ENCODE data around the gene MRGPRX2. TPM values are rescaled to one million over a fixed set of nuclear protein-coding genes. Genes with fewer than 3 reads are reported as not detected.

The MRGPRX2 gene
- total RNA-seq, 4 donors from 2014 or later: not detected

- in situ Hi-C loops (cut with MboI; ENCODE audit: low pct_ligation_motif_present in 1 of 4, low pct_unique_long_range_greater_than_20kb in 1 of 4, low sequenced_read_pairs in 3 of 4): loop anchor here (10.0 to 25.0 kb wide), 4 partner anchors 191 to 689 kb away; no protein-coding TSS in a partner anchor
- H3K36me3 ChIP-seq: no peaks in the 10 kb centered on the region
- intact Hi-C loops (cut with DNase I; ENCODE audit: low total_unique reads): no loop called here
- peaks cover 3 to 28% (median 21%) of the 10 kb centered on the region in 4 donors for H3K4me1 ChIP-seq
- H3K9me3 ChIP-seq: no peaks in the 10 kb centered on the region
- no peak for DNase-seq
- 51 to 59% methylated on average over 6 to 10 of the region's 10 CpGs for WGBS, 2 donors (ENCODE audit: low coverage in 1 of 2)
- H3K4me3 ChIP-seq: no peak overlapping the region
- H3K27me3 ChIP-seq: peaks cover 4% of the 10 kb centered on the region
- TF ChIP-seq EP300 (IDR thresholded peaks at IDR 0.05; ENCODE audit: low read depth) (no peak), CTCF (IDR thresholded peaks at IDR 0.05) (no peak), POLR2A (IDR thresholded peaks at IDR 0.05) (no peak), POLR2AphosphoS5 (IDR thresholded peaks at IDR 0.05) (no peak)
- H3K27ac ChIP-seq: peak overlapping the region; percentile 56 to 83 (median 68)
Observed at GRCh38 chr11:19073454-19074415, 13.2 kb upstream of the MRGPRX2 start.

- Histone ChIP-seq H3K4me1 (peaks cover 3 to 28% (median 21%) of the 10 kb centered on the region in 4 donors), H3K27me3 (peaks cover 4% of the 10 kb centered on the region), H3K4me3 (no peak overlapping the region), H3K27ac (peak overlapping the region; percentile 56 to 83 (median 68)), H3K36me3 (no peaks in the 10 kb centered on the region), H3K9me3 (no peaks in the 10 kb centered on the region)
- TF ChIP-seq EP300 (IDR thresholded peaks at IDR 0.05; ENCODE audit: low read depth) (no peak), CTCF (IDR thresholded peaks at IDR 0.05) (no peak), POLR2A (IDR thresholded peaks at IDR 0.05) (peak; percentile 31), POLR2AphosphoS5 (IDR thresholded peaks at IDR 0.05) (peak; percentile 68 to 70 (median 69))
- in situ Hi-C loops (cut with MboI; ENCODE audit: low pct_ligation_motif_present in 1 of 4, low pct_unique_long_range_greater_than_20kb in 1 of 4, low sequenced_read_pairs in 3 of 4): loop anchor here (10.0 to 25.0 kb wide), 4 partner anchors 192 to 690 kb away; no protein-coding TSS in a partner anchor
- intact Hi-C loops (cut with DNase I; ENCODE audit: low total_unique reads): no loop called here
- WGBS, 2 donors (ENCODE audit: low coverage in 1 of 2): 40 to 66% methylated on average over 1 to 5 of the region's 5 CpGs
- DNase-seq: peak; percentile 86
Observed at GRCh38 chr11:19072464-19072863, 11.9 kb upstream of the MRGPRX2 start.

GRCh38 chr11:19071255-19071654 lies 10.7 kb upstream of the MRGPRX2 start:
- intact Hi-C loops (cut with DNase I; ENCODE audit: low total_unique reads): no loop called here
- Histone ChIP-seq H3K36me3 (no peaks in the 10 kb centered on the region), H3K9me3 (no peaks in the 10 kb centered on the region), H3K4me1 (peaks cover 0 to 24% (median 20%) of the 10 kb centered on the region in 4 donors), H3K27me3 (peaks cover 13% of the 10 kb centered on the region), H3K4me3 (no peak overlapping the region), H3K27ac (peak overlapping the region in 1 of 4 donors; percentile 83)
- in situ Hi-C loops (cut with MboI; ENCODE audit: low pct_ligation_motif_present in 1 of 4, low pct_unique_long_range_greater_than_20kb in 1 of 4, low sequenced_read_pairs in 3 of 4): loop anchor here (10.0 to 25.0 kb wide), 4 partner anchors 194 to 691 kb away; no protein-coding TSS in a partner anchor
- peak; percentile 75 for DNase-seq
- peak; percentile 84 to 99 (median 89) for TF ChIP-seq CTCF (IDR thresholded peaks at IDR 0.05)
- TF ChIP-seq POLR2A (IDR thresholded peaks at IDR 0.05): no peak
- 4 to 5% methylated on average over 9 to 11 of the region's 11 CpGs for WGBS, 2 donors (ENCODE audit: low coverage in 1 of 2)

GRCh38 chr11:19059833-19060232 lies 684 bp downstream of the MRGPRX2 start:
- DNase-seq: no peak
- Histone ChIP-seq H3K4me1 (no peaks in the 10 kb centered on the region), H3K9me3 (no peaks in the 10 kb centered on the region), H3K4me3 (no peak overlapping the region), H3K36me3 (no peaks in the 10 kb centered on the region), H3K27ac (no peak overlapping the region), H3K27me3 (no peaks in the 10 kb centered on the region)
- WGBS, 2 donors (ENCODE audit: low coverage in 1 of 2): 60 to 61% methylated on average over 5 of the region's 5 CpGs
- TF ChIP-seq CTCF (IDR thresholded peaks at IDR 0.05) (no peak), POLR2AphosphoS5 (IDR thresholded peaks at IDR 0.05) (no peak), POLR2A (IDR thresholded peaks at IDR 0.05) (no peak), EP300 (IDR thresholded peaks at IDR 0.05; ENCODE audit: low read depth) (no peak)
- in situ Hi-C loops (cut with MboI; ENCODE audit: low pct_ligation_motif_present in 1 of 4, low pct_unique_long_range_greater_than_20kb in 1 of 4, low sequenced_read_pairs in 3 of 4) (loop anchor here in 3 of 4 donors (10.0 to 25.0 kb wide), 3 partner anchors 477 to 702 kb away; no protein-coding TSS in a partner anchor), intact Hi-C loops (cut with DNase I; ENCODE audit: low total_unique reads) (loop anchor here (10.0 kb wide), 1 partner anchor 485 kb away; no protein-coding TSS in a partner anchor)

Data from transverse colon (tissue), 4 donors.